ENCODE results near the gene MAL.

- TF ChIP-seq CTCF (IDR thresholded peaks at IDR 0.05): no peak
- no peak for TF ChIP-seq ZFX (IDR thresholded peaks at IDR 0.05; ENCODE audit: borderline replicate concordance)
Observed at GRCh38 chr2:95058466-95058988, 33.0 kb downstream of the MAL start.
